Superior temporal gyrus (tissue), 1 donor: Measurements from ENCODE around the gene SDHAF2.

Source experiments
- DNase-seq: peaks from one replicate; pipeline ENCODE4 v3.0.0-alpha.2; 2016; ENCODE audit errors: extremely low spot score

Gene SDHAF2

DNA sequence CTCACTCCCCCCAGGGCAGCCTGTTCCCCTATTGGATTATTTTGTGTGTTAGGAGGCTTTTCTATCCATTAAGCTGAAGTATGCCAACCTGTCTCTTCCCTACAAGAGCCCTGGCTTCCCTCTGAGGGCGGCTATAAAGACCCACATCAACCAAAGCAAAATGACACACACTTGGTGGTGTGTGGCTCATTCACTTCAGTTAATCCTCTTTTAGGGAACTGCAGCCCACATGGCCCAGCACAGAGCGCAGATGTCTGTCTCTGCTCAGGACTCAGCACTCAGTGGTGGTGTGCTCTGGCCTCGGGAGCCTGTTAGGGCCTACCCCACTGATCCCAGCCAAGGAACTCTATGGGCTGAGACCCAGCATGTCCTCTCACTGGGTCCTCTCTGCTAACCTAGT lies 46.4 kb downstream of the SDHAF2 start:
- DNase-seq: no peak

DNA sequence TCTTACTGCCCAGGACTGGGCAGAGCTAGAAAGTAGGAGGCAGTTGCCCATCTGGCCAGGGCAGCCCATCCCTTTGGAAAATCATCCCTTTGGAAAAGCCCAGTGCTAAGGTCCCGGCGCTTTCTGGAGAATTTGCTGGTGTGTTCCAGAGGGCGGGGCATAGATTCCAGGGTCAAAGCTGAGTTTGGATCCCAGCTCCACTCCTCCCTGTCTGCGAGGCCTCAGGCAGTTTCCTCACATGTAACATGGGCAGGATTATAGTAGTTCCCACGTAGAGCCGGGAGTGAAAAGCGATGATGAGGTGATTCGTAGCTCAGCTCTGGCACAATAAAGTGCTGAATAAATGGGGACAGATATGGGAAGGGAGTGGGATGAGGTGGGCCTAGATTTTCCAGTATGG lies 47.2 kb downstream of the SDHAF2 start:
- no peak for DNase-seq

DNA sequence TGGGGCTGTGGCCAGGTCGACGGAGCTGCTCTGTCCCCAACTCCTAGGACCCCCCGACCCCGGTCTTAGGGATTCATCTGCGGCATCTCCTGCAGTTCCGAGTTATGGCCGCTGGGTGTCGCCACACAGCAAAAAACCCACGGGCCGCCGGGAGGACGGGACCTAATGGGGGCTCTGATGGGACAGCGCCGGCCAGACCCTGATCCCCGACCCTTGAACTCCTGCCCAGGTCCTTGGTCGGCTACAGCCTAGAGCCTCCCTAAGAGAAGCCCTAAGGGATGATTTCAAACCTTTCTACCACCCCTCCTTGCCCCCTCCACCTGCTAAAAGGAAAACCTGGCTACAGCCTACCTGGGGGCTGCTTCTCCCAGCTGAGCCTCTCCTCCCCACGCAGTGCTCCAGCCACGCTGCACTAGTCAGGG lies 47.8 kb downstream of the SDHAF2 start:
- DNase-seq: peak; percentile 35

DNA sequence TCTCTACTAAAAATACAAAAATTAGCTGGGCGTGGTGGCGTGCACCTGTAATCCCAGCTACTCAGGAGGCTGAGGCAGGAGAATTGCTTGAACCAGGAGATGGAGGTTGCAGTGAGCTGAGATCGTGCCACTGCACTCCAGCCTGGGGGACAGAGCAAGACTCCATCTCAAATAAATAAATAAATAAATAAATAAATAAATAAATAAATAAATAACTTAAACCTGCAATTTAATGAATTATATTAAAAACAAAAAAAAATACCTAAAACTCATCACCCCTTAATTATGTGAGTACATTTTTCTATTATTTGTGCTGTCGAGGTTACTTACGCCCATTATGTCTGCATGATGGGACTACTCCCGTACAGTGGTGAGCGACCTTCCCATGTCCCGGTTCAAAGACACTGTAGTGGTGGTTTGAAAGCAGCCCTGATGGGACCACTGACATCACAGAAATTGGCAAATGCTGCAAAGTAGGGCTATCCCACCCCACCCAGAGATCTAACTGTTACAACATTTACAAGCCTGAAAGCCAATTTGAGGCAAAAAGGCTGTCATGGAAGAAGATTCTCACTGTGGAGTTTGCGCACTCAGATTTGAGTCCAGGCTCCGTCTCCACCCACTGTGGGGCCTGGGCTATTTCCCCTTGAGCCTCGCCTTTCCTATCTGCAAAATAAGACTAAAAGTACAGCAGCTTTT lies 49.6 kb downstream of the SDHAF2 start:
- DNase-seq: peak; percentile 4

DNA sequence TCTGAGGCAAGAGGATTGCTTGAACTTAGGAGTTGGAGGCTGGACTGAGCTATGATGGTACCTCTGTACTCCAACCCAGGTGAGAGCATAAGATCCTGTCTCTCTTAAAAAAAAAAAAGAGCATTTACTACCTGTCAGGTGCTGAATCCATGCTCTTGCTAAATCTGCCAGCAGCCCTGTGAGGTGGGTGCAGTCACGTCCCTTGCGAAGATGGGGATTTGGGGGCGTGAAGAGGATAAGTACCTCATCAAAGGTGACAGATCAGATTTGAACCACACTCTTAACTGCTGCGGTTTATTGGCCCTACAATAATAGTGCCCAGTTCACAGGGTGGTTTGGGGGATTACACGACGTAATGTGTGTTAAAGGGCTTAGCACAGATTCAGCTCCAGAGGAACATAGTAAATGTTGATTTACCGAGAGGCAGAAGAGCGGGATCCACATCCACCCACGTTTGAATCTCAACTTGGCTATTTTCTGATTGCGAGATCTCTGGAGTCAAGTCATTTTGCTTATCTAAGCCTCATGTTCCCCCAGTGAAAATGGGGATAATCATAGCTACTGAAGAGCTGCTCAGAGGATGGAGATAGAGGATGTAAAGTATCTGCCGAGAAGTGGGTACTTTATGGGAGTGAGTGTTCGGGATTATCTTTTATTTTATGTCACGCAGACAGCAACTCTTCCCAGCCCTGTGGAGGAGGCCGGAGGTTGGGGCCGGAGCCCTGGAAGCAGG lies 50.5 kb downstream of the SDHAF2 start:
- peak; percentile 30 for DNase-seq

DNA sequence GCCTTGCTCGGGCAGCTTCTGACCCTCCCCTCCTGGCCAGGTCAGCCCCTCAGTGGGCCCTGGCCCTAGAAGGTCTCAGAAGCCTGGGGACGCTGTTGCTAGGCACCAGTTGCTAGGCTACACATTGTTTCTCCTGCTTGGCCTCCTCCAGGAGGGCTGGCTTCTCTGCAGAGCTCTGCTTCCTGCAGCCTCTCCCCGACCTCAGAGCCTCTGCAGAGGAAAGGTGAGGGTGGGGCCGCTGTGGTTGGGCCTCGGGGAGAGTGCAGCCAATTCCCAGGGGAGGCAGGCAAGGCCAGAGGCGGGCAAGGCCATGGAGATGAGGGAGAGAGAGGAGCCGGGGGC lies 51.0 kb downstream of the SDHAF2 start:
- DNase-seq: peak; percentile 13

DNA sequence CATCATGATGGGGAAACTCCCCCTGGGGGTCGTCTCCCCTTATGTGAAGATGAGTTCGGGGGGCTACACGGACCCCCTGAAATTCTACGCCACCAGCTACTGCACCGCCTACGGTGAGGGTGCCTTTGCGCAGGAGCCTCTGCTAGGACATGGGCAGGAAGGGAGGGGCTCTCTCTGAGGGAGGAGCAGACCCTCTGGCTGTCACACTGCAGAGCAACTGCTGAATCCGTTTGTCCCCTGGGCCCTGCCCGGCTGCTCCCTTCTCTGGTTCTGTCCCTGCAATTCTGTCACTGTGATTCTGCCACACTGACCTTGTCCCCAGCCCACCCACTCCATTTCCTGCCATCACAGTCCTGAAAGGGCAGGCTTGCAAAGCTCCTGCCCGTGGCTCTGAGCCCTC lies 51.9 kb downstream of the SDHAF2 start:
- no peak for DNase-seq

DNA sequence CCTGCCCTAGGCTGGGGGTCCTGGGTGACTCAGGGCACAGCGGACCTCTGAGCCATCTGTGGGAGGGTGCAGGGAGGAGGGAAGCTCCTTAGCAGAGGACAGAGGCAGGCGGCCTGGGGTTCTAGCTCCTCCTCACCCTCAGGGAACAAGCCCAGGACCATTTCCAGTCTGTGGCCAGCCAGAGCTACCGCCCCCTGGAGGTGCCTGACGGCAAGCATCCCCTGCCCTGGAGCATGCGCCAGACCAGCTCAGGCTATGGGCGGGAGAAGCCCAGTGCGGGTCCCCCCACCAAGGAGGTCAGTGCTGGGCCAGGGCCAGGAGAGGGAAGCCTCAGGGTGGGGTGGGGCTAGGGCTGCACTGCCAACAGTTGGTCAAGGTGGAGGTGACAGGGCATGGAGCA lies 52.6 kb downstream of the SDHAF2 start:
- DNase-seq: no peak

DNA sequence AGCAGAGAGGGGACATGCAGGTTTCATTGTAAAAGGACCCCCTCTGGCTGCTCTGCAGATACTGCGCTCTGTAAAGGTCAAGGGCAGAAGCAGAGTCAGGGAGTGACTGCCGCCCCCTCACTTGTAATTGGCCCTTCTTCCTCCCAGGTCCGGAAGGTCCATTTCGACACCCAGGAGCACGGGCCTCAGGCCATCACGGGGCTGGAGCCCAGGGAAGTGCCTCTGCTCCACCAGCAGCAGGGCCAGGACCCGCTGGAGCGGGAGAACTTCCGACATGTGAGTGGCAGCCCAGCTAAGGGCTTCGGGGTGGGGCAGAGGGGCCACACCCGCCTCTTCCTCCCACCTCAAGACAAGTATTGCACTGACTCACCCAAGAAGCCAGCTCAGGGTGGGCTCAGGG lies 54.6 kb downstream of the SDHAF2 start:
- DNase-seq: no peak

DNA sequence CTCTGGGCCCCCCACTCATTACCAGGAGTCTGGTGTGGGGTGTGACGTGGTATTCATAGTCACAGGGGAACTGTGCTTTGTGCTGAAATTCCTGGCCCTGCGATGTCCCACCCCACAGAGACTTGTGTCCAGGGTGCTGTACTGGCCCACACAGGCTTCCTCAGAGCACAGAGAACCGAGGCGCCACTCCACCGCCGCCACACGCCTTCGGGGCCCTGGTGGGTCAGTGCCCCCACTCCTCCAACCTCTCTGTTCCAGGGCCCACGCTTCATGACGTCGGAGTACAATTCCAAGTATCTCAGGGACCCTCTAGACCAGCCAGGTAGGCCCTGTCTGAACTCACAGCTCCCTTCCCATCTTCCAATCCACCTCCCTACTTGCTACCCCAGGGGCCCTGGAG lies 55.2 kb downstream of the SDHAF2 start:
- DNase-seq: no peak

DNA sequence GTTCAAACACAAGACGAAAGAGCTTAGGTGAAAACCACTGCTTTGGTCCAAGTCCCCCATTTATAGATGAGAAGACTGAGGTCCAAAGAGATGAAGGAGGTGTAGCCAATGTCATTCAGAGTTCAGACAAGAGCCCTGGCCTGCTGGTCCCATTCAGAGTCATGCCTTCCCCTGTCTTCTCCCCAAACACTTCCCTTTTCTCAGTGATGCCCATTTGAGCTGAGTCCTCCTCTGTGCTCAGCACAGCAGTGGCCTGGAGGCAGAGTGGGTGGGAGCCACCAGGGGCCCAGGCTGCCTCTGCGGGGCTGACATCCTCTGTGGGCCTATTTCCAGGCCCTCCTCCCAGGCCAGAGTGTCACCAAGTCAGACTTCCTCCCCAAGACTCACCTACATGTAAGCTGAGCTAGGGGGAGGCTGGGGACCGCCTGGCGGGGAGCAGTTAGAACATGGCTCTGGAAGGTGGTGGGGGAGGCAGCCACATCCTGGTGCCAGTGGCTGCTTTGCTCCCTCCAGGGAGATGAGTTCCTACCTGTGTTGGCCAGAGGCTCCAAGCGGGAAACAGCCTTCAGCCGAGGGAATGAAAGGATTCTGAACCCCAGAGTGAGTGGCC lies 56.2 kb downstream of the SDHAF2 start:
- DNase-seq: no peak

DNA sequence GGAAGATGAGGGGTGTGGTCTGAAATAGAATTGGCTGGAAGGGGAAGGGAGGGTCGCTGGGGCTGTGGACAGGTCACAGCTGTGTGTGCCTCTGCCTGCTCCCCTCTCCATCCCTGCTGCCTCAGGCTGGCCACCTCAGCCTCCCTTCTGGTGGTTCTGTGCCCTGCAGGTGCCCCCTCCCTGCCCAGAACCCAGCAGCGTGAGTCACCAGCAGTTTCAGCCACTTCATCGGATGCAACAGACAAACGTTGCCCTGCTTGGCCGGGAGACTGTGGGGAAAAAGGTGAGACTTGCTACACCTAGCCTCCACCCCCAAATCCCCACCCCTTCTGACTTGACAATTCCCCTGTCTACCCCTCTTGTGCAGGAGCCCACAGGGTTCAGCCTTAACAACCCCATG lies 56.9 kb downstream of the SDHAF2 start:
- no peak for DNase-seq

DNA sequence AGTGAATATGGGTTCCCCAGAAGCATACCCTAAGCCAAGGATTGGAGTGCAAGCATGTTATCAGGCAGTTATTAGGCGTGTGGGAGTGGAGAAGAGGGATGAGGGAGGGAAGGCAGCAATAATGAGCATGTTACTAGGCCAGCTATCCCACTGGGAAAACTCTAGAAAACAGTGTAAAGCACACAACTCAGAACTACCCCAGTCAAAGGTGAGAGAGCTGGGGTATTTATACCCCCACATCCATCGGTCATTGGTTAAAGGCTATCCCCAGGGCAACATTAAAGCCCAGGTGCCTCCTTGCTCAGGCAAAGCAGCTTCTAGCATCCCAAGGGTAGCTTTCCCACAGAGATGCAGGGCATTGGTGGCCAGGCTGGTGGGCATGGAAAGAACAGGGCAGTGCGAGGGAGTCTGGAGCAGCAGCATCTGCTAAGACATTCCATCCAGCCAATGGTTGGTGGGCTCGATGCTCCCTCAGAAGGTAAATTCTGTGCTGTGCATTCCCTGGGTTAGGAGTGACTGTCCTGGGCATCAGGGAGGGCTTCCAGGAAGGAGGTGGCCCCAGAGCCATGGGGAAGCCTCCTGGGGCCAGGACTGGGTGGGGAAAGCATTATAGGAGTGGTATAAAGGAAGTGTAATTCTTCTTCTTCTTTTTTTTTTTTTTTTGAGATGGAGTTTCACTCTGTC lies 57.6 kb downstream of the SDHAF2 start:
- no peak for DNase-seq

DNA sequence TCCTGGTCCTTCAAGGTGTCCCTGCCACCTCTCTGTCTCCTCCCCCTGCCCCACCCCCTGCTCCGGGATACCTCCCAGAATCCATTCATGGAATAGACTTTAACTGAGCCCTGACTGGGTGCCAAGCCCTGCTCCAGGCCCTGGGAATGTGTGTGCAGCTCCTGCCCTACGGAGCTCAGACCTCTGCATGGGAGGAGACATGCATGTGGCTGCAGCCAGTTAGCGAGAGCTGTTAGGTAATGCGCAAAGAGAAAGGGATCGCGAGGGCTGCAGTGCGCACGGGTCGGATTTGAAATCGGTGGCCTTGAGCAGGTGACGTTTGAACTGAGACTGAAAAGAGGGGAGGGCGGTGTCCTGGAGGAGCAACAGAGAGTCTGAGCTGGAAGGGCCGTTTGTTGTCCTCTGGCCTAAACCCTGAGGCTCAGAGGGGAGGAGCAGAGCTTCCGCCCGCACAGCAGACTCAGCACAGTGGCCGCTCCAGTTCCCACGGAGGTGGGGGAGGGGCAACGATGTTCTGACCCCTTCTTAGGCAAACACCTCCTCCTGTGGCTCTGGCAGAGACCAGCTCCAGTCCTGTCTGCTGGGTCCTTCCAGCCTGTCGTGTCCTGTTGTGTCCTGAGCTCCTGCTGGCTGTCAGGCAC lies 58.8 kb downstream of the SDHAF2 start:
- DNase-seq: no peak

DNA sequence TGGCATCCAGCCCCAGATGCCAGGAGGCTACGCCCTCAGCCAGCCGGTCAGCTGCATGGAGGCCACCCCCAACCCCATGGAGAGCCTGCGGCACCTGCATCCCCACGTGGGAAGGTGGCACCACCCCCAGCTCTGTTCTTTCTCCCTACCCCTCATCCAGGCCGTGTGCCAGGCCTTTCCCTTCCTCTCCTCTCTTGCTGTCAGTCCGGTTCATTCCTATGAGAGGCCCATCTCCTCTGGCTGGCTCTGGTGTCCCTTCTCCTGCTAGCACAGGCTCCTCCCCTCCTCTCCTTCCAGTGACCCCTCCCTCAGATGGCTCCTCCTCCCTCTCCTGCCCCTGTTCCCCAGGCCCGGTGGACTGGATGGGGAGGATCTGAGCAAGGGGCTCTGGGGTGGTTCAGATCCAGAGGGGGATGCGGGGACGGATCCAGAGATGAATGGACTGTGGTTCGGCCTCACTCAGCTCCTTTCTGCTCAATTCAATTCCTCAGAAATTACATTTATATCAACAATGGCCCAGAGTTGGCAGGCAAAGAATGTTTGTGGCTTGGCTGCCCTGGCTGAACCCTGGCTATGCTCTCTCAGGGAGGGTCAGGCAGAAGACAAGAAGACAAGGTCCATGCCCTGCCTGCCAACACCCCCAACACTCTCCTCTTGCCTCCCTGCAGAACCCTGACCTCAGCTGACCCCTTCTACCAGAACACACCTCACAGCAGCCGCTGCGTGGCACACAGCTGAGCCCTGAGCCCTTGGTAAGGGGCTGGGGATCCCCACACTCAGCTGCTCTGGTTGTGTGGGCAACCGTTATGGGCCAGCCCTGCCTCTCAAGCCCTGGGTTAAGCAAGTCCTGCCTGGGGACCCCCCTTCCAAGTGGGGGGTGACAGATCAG lies 60.2 kb downstream of the SDHAF2 start:
- DNase-seq: no peak

DNA sequence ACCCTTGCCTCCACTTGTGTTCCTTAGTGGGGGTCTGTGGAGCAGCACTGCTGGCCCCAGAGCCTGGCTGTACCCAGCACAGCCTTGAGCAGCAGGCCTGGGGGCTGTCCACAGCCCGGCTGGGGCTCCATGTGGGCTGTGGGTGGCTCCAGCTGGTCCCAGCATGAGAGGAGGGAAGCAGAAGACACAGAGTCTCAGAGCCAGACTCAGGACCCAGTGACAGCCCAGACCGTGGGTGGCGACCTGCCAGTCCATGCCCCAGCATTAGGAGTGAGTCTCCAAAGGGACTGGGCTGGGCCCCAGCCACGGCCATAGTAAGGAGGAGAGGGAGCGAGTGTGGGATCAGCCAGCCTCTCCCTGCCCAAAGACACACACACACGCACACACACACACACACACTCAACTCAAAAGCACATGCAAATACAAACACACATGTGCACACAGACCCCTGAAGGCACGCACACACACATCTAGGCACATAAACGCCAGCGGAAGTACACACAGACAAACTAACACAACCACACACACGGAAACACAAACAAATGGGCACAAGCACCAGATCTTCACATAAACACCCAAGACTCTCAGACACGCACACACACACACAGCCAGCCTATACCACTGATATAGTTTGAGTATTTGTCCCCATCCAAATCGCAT lies 61.9 kb downstream of the SDHAF2 start:
- DNase-seq: no peak

DNA sequence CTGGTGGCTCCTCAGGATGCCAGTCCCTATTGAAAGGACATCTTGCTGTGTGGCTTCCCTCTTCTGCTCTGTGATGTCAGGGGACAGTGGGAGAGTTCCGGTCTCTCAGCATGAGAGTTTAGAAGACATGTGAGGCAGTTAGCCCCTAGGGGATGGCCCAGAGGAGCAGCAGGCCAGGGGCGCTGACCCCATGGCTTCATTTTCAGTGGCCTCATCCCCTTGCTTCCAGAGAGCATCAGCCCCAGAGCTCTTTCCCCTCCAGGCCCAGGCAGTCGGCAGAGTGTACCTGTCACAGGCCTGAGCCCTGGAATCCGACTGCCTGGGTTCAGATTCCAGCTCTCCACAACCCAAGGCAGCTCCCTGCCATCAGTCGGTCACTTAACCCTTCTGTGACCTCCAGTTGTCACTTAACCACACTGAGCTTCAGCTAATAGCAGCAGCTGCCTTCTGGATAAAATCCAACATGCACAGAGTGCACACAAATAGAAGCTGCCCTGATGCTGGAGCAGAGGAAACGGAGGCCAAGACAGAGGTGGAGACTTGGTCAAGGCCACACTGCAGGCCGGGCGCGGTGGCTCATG lies 64.5 kb downstream of the SDHAF2 start:
- no peak for DNase-seq

DNA sequence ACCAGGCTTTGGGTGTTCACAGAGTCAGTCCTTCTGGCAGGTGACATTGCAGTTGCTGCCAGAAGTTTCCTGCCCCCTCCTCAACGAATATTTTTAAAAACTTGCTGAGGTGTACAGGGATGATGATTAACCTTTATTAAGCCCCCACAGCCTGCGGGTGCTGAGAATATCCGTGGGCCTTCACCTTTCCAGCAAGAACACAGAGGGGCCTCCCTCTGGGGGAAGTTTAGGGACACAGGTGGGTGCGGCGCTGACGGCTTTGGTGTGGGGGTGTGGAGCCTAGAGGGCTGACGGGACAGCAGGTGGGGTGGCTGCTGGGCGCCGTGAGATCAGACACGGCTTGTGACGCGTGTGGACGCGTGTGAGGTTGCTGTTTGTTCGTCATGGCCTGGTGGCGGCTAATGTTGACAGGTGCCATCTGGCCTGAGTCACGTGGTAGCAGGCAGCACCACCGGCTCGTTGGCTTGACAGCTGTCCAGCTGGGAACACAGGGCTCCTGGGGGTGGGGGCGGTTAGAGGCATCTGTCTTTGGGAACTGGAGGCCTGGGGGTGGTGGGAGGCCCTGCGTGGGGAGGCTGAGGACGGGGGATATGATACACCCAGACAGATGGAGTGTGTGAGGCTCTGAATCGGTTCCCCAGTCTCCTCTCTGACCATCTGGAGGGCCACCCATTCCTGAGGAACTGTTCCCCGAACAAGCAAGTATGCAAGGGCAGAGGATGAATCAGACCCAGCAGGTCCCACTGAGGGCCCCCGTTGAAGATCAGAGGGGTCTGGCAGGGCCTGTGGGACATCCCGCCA lies 66.1 kb downstream of the SDHAF2 start:
- no peak for DNase-seq
